Measurements from ENCODE around the gene ZBBX.

DNA sequence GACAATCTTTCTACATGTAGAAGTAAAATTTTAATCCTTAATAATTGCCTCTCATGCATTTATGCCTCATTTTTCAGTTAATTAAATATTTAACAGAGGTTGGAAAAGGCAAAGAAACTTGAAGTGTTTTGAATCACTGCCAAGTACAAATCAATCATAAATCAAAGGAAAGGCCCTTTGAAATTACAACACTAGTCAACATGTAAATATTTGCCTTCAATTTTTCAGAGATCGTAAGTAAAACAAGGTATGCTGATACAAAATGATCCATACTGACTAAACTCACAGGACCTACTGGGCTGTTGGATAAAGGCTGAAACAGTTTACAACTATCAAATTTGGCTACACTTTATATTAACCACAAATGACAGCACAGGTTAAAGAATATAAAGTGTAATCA, 33.9 kb downstream of the ZBBX start:
- no peak for TF ChIP-seq TAF1 (IDR thresholded peaks at IDR 0.05; ENCODE audit: low read depth, low read length)
- TF ChIP-seq PAX5 (IDR thresholded peaks at IDR 0.05; ENCODE audit: insufficient read depth, low read length, severe bottlenecking), result no peak
- no peak for TF ChIP-seq POLR2A (IDR thresholded peaks at IDR 0.05; ENCODE audit: low read depth, low read length)

Measured in GM12891 (cell line).